ENCODE results near the gene VWA8.

VWA8 gene

GRCh38 chr13:41722684-41723535 is 238.0 kb downstream of the VWA8 start:
- TF ChIP-seq CTCF (IDR thresholded peaks at IDR 0.05; ENCODE audit: poor library complexity, severe bottlenecking) = no peak
- peaks cover 23% of the 10 kb centered on the region for H3K36me3 ChIP-seq (ENCODE audit: low read depth)
- no peak for DNase-seq (ENCODE audit: low spot score)

GRCh38 chr13:41720839-41721561 is 239.9 kb downstream of the VWA8 start:
- TF ChIP-seq CTCF (IDR thresholded peaks at IDR 0.05; ENCODE audit: poor library complexity, severe bottlenecking) = no peak
- peaks cover 23% of the 10 kb centered on the region for H3K36me3 ChIP-seq (ENCODE audit: low read depth)
- ATAC-seq (ENCODE audit: low read depth) (peak; percentile 93), DNase-seq (ENCODE audit: low spot score) (no peak)
- H3K27me3 ChIP-seq (ENCODE audit: insufficient read depth, poor library complexity, severe bottlenecking) = no peaks in the 10 kb centered on the region
- no peaks in the 10 kb centered on the region for H3K9me3 ChIP-seq (ENCODE audit: severe bottlenecking)
- H3K27ac ChIP-seq (ENCODE audit: poor library complexity, severe bottlenecking) = no peak overlapping the region
- H3K4me1 ChIP-seq (ENCODE audit: insufficient read depth, poor library complexity, severe bottlenecking) = peaks cover 13% of the 10 kb centered on the region
- no peak overlapping the region for H3K4me3 ChIP-seq (ENCODE audit: severe bottlenecking)

More at GRCh38 chr13:41722684-41723535, 238.0 kb downstream of the VWA8 start:
- H3K9me3 ChIP-seq (ENCODE audit: severe bottlenecking) = no peaks in the 10 kb centered on the region
- no peak overlapping the region for H3K4me3 ChIP-seq (ENCODE audit: severe bottlenecking)
- peaks cover 13% of the 10 kb centered on the region for H3K4me1 ChIP-seq (ENCODE audit: insufficient read depth, poor library complexity, severe bottlenecking)
- no peak for ATAC-seq (ENCODE audit: low read depth)
- H3K27ac ChIP-seq (ENCODE audit: poor library complexity, severe bottlenecking) = no peak overlapping the region
- no peaks in the 10 kb centered on the region for H3K27me3 ChIP-seq (ENCODE audit: insufficient read depth, poor library complexity, severe bottlenecking)

GRCh38 chr13:41716236-41716635 is 244.7 kb downstream of the VWA8 start:
- Histone ChIP-seq H3K27me3 (ENCODE audit: insufficient read depth, poor library complexity, severe bottlenecking) (no peaks in the 10 kb centered on the region), H3K27ac (ENCODE audit: poor library complexity, severe bottlenecking) (no peak overlapping the region), H3K4me3 (ENCODE audit: severe bottlenecking) (no peak overlapping the region), H3K4me1 (ENCODE audit: insufficient read depth, poor library complexity, severe bottlenecking) (peaks cover 10% of the 10 kb centered on the region), H3K9me3 (ENCODE audit: severe bottlenecking) (no peaks in the 10 kb centered on the region), H3K36me3 (ENCODE audit: low read depth) (peaks cover 20% of the 10 kb centered on the region)
- no peak for DNase-seq (ENCODE audit: low spot score)
- no peak for TF ChIP-seq CTCF (IDR thresholded peaks at IDR 0.05; ENCODE audit: poor library complexity, severe bottlenecking)
- ATAC-seq (ENCODE audit: low read depth) = no peak

- no peak for DNase-seq (ENCODE audit: low spot score)
- Histone ChIP-seq H3K4me3 (ENCODE audit: severe bottlenecking) (no peak overlapping the region), H3K27me3 (ENCODE audit: insufficient read depth, poor library complexity, severe bottlenecking) (no peaks in the 10 kb centered on the region), H3K9me3 (ENCODE audit: severe bottlenecking) (no peaks in the 10 kb centered on the region), H3K4me1 (ENCODE audit: insufficient read depth, poor library complexity, severe bottlenecking) (no peaks in the 10 kb centered on the region), H3K27ac (ENCODE audit: poor library complexity, severe bottlenecking) (no peak overlapping the region), H3K36me3 (ENCODE audit: low read depth) (no peaks in the 10 kb centered on the region; the same call in 1 of the 2 replicates)
- ATAC-seq (ENCODE audit: low read depth) = no peak
- TF ChIP-seq CTCF (IDR thresholded peaks at IDR 0.05; ENCODE audit: poor library complexity, severe bottlenecking) = no peak
Measured at GRCh38 chr13:41713405-41713804, 247.5 kb downstream of the VWA8 start.
